ENCODE results near the gene DSC2. TPM values are rescaled to one million over a fixed set of nuclear protein-coding genes. Genes with fewer than 3 reads are reported as not detected.
"Not testable (repeated sequence)": the region's sequence is repeated elsewhere in the genome, so short reads cannot be mapped to it uniquely, and the experiment has no call there.

DSC2 gene
- total and polyA plus RNA-seq, 5 donors, result 6.6 to 24.5 (median 20.5) TPM

- Histone ChIP-seq H3K9me3 (ENCODE audit: control insufficient read depth, low read length) (no peaks in the 10 kb centered on the region), H3K27me3 (ENCODE audit: control insufficient read depth, insufficient read depth) (no peaks in the 10 kb centered on the region), H3K4me3 (ENCODE audit: low read length) (no peak overlapping the region), H3K4me1 (ENCODE audit: control insufficient read depth, insufficient read depth, low read length) (no peaks in the 10 kb centered on the region), H3K27ac (ENCODE audit: low read length) (no peak overlapping the region)
- intact Hi-C loops (cut with DNase I), result no loop called here
- ATAC-seq (no peak), DNase-seq (no peak)
- WGBS, result 80% methylated on average over 7 of the region's 7 CpGs
These were observed 58.5 kb downstream of the DSC2 start for GRCh38 chr18:31043709-31044108.

DNA sequence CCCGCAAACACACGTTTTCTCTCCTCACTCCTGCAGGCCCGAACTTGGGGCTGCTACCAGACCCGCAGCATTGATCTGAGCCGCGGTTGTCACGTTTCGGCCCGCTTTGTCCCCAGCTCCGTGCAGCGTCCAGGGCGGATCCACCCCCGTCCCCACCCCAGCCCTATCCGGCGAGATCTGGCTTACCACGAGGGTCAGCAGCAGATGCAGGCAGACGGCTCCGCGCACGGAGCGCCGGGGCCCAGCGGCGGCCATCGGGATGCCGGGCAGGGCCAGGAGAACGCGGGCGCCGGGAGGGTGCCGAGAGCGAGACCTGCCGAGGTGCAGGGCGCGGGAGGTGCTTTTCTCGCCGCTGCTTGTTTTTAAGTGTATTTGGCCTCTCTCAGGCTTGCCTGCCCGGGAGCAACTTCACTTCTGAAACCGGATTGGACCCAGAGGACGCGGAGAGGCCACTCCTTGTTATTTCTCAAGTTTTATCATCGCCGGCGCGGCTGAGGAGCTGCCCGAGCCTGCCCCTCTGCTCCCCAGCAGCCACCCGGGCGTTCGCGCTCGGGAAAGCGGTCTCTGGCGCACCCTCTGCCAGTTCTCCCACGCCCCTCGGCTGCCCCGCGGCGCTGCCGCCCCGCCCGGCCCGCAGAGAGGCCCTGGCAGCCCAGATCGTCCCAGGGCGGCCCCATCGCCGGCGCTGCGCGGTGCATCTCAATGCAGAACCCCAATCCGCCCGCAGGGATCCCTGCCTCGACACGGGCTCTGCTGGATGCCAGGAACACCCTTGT is 59.6 kb downstream of the DSC2 start, which contains the start of gene DSC3:
Gene DSC3 (minus strand): TSS at position 337 of the 776 bp plus-strand sequence. CDS start 82 bp downstream, at position 255.
- 2% methylated on average over 73 of the region's 73 CpGs for WGBS
- no peaks in the 10 kb centered on the region for H3K27me3 ChIP-seq (ENCODE audit: control insufficient read depth, insufficient read depth)

DNA sequence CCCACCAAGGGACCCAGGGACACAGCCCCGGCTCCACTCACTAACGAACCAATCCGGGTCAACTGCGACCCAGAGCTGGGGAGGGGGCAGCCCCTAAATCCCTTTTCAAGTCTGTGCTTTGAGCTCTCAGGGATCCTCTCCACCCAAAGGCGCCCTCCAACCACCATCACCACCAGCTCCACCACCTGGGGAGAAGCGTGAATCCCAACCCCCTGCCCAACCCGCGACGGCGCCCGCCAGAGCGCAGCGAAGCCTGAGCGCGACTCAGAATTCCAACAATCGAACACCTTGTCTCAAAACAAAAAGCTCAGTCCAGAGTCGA is 60.2 kb downstream of the DSC2 start:
- 3% methylated on average over 17 of the region's 17 CpGs for WGBS
- peak in 1 of 3 donors; percentile 32 for DNase-seq
- Histone ChIP-seq H3K27me3 (ENCODE audit: control insufficient read depth, insufficient read depth) (no peaks in the 10 kb centered on the region), H3K4me3 (ENCODE audit: low read length) (peak overlapping the region; percentile 38), H3K27ac (ENCODE audit: low read length) (no peak overlapping the region), H3K4me1 (ENCODE audit: control insufficient read depth, insufficient read depth, low read length) (no peaks in the 10 kb centered on the region), H3K9me3 (ENCODE audit: control insufficient read depth, low read length) (no peaks in the 10 kb centered on the region)
- ATAC-seq, result peak; percentile 11 to 47
- intact Hi-C loops (cut with DNase I), result no loop called here

More for the DNA sequence above, 59.6 kb downstream of the DSC2 start, which contains the start of gene DSC3:
- Histone ChIP-seq H3K9me3 (ENCODE audit: control insufficient read depth, low read length) (no peaks in the 10 kb centered on the region), H3K4me1 (ENCODE audit: control insufficient read depth, insufficient read depth, low read length) (no peaks in the 10 kb centered on the region), H3K27ac (ENCODE audit: low read length) (no peak within 1 kb of the TSS), H3K4me3 (ENCODE audit: low read length) (peak within 1 kb of the TSS; percentile 38)
- intact Hi-C loops (cut with DNase I), result no loop called here
- peak; percentile 13 to 53 (median 52) for DNase-seq
- peak; percentile 59 to 74 for ATAC-seq

DNA sequence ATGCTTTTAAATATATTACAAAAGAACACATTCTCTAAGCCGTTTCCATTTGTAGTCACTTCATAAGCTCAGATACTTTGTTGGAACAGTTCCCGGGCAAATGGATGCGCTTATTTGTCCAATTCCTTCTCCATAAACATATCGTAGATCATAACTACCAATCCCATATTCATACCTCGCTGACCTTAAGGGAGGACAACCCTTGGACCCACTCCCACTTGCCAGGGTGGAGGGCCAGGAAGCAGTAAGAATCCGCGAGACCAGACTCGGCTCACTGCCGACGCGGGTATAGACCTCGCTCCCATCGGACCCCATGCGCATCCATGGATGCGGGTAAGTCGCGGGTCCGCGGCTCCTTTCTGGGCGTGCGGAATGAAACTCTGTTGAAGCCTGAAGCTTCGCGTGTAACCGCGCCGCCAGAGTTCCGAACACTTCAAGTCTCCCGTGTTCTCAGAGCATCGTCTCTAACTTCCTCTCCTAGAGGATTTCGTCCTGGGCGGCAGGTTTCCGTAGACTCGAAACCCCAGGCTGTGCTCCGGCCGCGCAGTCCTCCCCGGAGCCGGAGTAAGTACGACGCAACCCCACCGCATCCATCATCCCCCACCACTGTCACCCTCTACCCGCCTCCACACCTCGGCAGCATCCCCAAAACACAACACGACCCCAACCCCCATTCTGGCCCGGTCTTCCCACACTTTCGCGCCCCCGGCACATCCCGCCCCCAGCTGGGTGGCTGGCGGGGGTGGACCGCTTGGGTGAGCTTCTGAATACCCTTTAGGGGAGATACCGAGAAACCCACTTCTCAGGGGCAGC is 60.7 kb downstream of the DSC2 start:
- intact Hi-C loops (cut with DNase I), result no loop called here
- H3K4me1 ChIP-seq (ENCODE audit: control insufficient read depth, insufficient read depth, low read length), result no peaks in the 10 kb centered on the region
- WGBS, result 2% methylated on average over 52 of the region's 52 CpGs
- no peaks in the 10 kb centered on the region for H3K9me3 ChIP-seq (ENCODE audit: control insufficient read depth, low read length)
- DNase-seq (peak in 2 of 3 donors; percentile 38 to 44), ATAC-seq (peak in 1 of 2 donors; percentile 23)
- no peaks in the 10 kb centered on the region for H3K27me3 ChIP-seq (ENCODE audit: control insufficient read depth, insufficient read depth)
- peak overlapping the region; percentile 38 for H3K4me3 ChIP-seq (ENCODE audit: low read length)
- H3K27ac ChIP-seq (ENCODE audit: low read length), result no peak overlapping the region

DNA sequence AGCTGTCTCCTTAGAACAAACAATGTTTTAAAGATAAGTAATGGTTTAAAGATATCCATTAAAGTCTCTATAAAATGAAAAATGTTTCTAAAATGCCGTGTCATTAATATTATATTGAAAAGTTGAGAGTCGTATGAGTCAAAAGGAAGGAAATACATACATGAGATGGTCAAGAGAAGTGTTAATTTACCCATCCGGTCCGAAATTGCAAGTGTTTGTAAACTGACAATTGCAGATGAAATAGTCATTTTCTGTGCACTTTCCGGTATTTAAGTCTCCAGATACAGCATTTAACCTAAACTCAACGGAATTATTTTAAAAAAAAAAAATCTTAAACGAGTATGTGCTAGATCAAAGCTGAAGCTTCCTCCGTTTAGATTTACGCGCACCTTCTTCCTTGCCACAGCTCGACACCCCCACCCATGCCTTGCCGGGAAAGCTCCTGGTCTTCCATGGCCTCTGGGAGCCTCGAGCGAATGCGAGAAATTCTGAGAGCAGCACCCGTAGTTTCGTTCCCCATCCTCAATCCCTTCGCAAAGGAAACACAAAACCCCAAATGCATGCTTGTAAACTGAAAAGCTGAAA is 61.4 kb downstream of the DSC2 start:
- DNase-seq (no peak), ATAC-seq (no peak)
- Histone ChIP-seq H3K4me3 (ENCODE audit: low read length) (peak overlapping the region; percentile 38), H3K27ac (ENCODE audit: low read length) (no peak overlapping the region), H3K4me1 (ENCODE audit: control insufficient read depth, insufficient read depth, low read length) (no peaks in the 10 kb centered on the region), H3K9me3 (ENCODE audit: control insufficient read depth, low read length) (no peaks in the 10 kb centered on the region), H3K27me3 (ENCODE audit: control insufficient read depth, insufficient read depth) (no peaks in the 10 kb centered on the region)
- intact Hi-C loops (cut with DNase I), result no loop called here
- WGBS, result 10% methylated on average over 18 of the region's 18 CpGs

GRCh38 chr18:31039426-31039825 is 62.8 kb downstream of the DSC2 start:
- intact Hi-C loops (cut with DNase I), result no loop called here
- H3K9me3 ChIP-seq (ENCODE audit: control insufficient read depth, low read length), result no peaks in the 10 kb centered on the region
- WGBS, result 63% methylated on average over 3 of the region's 3 CpGs
- H3K4me1 ChIP-seq (ENCODE audit: control insufficient read depth, insufficient read depth, low read length), result no peaks in the 10 kb centered on the region
- ATAC-seq (no peak), DNase-seq (no peak)
- no peaks in the 10 kb centered on the region for H3K27me3 ChIP-seq (ENCODE audit: control insufficient read depth, insufficient read depth)
- no peak overlapping the region for H3K27ac ChIP-seq (ENCODE audit: low read length)
- H3K4me3 ChIP-seq (ENCODE audit: low read length), result no peak overlapping the region

DNA sequence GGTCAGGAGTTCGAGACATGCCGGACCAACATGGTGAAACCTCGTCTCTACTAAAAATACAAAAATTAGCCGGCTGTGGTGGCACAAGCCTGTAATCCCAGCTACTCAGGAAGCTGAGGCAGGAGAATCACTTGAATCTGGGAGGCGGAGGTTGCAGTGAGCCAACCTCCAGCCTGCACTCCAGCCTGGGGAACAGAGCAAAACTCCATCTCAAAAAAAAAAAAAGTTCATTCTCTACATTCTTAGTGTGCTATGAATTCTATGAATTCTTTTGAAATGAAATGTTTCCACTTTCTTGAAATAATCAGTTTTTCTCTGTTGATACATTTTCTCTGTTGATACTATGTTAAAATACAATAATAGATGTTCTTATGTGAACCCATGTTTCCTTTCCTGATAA is 64.5 kb downstream of the DSC2 start:
- ATAC-seq; H3K4me3 ChIP-seq (ENCODE audit: low read length); H3K27ac ChIP-seq (ENCODE audit: low read length); H3K27me3 ChIP-seq (ENCODE audit: control insufficient read depth, insufficient read depth); intact Hi-C loops (cut with DNase I); H3K4me1 ChIP-seq (ENCODE audit: control insufficient read depth, insufficient read depth, low read length); H3K9me3 ChIP-seq (ENCODE audit: control insufficient read depth, low read length); DNase-seq: not testable (repeated sequence)
- 82% methylated on average over 5 of the region's 5 CpGs for WGBS

GRCh38 chr18:31034541-31034940 is 67.7 kb downstream of the DSC2 start:
- Histone ChIP-seq H3K9me3 (ENCODE audit: control insufficient read depth, low read length) (no peaks in the 10 kb centered on the region), H3K27me3 (ENCODE audit: control insufficient read depth, insufficient read depth) (no peaks in the 10 kb centered on the region), H3K4me3 (ENCODE audit: low read length) (no peak overlapping the region), H3K27ac (ENCODE audit: low read length) (no peak overlapping the region), H3K4me1 (ENCODE audit: control insufficient read depth, insufficient read depth, low read length) (no peaks in the 10 kb centered on the region)
- ATAC-seq (no peak), DNase-seq (no peak)
- 91% methylated on average over 4 of the region's 4 CpGs for WGBS
- intact Hi-C loops (cut with DNase I), result no loop called here

GRCh38 chr18:31030574-31031278 is 71.5 kb downstream of the DSC2 start:
- DNase-seq, result no peak
- no peaks in the 10 kb centered on the region for H3K27me3 ChIP-seq (ENCODE audit: control insufficient read depth, insufficient read depth)
- H3K9me3 ChIP-seq (ENCODE audit: control insufficient read depth, low read length), result no peaks in the 10 kb centered on the region
- 57% methylated on average over 4 of the region's 4 CpGs for WGBS
- no peak overlapping the region for H3K27ac ChIP-seq (ENCODE audit: low read length)
- no peak overlapping the region for H3K4me3 ChIP-seq (ENCODE audit: low read length)
- ATAC-seq, result no peak
- intact Hi-C loops (cut with DNase I), result no loop called here
- H3K4me1 ChIP-seq (ENCODE audit: control insufficient read depth, insufficient read depth, low read length), result no peaks in the 10 kb centered on the region

GRCh38 chr18:31015715-31016434 is 86.3 kb downstream of the DSC2 start:
- Histone ChIP-seq H3K4me3 (ENCODE audit: low read length) (no peak overlapping the region), H3K4me1 (ENCODE audit: control insufficient read depth, insufficient read depth, low read length) (no peaks in the 10 kb centered on the region), H3K27ac (ENCODE audit: low read length) (no peak overlapping the region), H3K27me3 (ENCODE audit: control insufficient read depth, insufficient read depth) (no peaks in the 10 kb centered on the region), H3K9me3 (ENCODE audit: control insufficient read depth, low read length) (no peaks in the 10 kb centered on the region)
- WGBS, result 87% methylated on average over 3 of the region's 3 CpGs
- no peak for ATAC-seq
- intact Hi-C loops (cut with DNase I), result no loop called here
- DNase-seq, result no peak
